Stimulated activated CD4-positive, alpha-beta T cell treated with anti-CD3 and anti-CD28 coated beads, TNF-alpha, amount 100 ng/mL, for 1 hour (primary cell): ENCODE results near the gene EEFSEC.

Experiments
- DNase-seq, 3 donors: peaks; one replicate each; pipeline ENCODE4 v3.0.0-alpha.2; 2020; ENCODE audit warnings: low read depth in 3 of 3, low spot score in 1 of 3

EEFSEC gene

DNA sequence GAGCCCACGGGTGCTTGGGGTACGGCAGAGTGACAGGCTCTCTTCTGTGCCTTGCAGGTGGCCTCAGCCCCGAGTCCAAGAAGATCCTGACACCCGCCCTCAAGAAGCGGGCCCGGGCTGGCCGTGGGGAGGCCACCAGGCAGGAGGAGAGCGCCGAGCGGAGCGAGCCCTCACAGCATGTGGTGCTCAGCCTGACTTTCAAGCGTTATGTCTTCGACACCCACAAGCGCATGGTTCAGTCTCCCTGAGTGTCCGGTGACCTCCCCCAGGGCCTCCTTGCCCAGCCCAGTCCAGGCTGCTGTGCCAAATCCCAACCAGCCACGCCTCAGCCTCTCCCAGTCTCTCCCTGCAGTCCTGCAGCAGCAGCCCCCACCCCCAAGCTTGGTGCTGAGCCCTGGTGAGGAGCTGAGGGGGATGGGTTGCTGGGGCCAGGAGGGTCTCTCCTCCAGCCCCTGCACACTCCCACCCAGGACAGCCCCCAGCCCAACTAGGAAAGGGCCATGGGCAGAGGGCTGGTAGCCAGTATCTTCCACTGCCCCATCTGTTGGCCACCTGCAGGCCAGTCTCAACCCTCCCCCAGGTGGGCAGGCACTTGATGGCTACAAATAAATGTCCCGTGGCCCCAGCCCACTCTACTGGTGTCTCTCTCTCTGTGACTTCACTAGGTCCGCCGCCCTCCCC is 254.9 kb downstream of the EEFSEC start:
- no peak for DNase-seq

DNA sequence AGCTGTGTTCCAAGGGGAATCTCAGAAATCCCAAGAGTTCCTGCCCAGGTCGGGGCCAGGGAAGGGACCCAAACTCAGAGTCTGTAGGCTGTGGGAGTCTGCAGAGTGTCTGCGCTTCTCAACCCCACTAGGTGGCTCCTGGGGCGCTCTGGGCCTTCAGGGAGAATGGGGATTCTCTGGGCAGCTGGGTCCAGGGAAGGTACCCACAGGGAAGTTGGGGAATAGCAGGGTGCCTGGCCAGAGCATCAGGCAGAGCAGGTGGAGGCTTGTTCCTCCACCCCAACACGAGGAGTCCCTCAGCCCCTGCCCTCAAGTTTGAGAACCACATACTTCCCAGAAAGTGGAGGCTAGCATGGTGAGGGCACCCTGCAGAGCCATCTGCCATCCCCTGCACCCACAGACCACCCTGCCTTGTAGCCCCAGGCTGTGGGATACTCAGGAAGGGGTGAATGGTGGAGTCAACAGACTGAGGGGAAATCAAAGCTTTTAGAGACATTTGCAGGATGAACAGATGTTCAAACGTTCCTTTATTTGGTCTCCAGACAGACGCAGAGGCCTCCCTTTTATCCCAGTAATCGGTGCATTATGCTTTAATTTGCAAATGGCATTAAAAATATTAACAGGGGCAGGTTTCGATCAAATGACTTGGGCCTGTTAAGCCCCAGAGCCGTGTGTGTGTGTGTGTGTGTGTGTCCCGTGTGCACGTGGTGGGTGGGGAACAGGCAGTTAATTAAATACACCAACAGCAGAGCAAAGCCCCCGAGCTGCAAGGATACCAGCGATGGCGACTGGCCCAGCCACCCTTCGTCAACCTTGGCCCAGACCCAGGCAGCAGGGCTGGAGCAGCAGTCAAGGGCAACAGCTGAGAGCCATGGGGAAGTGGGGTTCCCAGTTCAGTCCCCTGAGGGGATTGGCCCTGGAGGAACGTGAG is 255.7 kb downstream of the EEFSEC start:
- DNase-seq, result no peak

DNA sequence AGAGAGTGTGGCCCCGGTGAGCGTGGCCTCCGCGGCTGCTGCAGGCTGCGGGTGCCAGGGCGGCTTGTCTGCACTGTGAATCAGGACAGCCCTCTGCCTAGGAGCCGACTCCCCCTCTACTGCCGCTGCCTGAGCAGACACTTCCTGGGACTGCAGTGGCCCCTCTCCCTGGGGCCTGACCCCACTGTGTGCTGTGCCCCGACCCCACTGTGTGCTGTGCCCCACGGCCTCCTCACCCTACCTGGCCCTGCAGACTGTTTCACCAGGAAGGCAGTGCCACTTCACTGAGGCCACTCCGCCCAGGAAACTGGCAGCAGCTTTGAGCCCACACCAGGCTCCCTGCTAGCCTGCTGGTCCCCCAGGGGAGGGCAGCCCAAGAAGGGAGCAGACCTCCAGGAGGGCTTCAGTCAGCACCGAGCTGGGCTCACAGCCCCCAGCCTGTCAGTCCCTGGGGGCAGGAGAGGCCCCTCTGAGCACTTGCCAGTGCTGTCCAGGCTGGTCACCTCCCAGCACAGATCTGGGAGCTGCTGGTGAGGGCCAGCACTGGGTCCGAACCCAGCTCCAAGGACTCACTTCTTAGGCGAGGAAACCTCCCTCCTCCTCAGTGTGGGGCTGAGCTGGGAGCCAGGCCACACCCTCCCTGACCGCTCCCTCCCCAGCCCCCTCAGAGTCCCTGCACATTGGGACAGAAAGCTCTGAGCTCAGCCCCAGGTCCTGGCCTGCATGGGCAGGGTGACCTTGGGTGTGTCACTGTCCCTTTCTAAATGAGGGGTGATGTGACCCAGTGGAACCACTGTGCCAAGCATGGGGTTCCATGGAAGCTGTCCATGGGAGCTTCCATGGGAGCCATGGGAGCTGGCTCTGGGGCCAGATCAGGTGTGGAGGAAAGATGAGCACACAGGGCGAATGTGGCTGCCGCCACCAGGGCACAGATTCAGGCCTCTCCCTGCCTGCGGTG is 256.6 kb downstream of the EEFSEC start:
- no peak for DNase-seq

DNA sequence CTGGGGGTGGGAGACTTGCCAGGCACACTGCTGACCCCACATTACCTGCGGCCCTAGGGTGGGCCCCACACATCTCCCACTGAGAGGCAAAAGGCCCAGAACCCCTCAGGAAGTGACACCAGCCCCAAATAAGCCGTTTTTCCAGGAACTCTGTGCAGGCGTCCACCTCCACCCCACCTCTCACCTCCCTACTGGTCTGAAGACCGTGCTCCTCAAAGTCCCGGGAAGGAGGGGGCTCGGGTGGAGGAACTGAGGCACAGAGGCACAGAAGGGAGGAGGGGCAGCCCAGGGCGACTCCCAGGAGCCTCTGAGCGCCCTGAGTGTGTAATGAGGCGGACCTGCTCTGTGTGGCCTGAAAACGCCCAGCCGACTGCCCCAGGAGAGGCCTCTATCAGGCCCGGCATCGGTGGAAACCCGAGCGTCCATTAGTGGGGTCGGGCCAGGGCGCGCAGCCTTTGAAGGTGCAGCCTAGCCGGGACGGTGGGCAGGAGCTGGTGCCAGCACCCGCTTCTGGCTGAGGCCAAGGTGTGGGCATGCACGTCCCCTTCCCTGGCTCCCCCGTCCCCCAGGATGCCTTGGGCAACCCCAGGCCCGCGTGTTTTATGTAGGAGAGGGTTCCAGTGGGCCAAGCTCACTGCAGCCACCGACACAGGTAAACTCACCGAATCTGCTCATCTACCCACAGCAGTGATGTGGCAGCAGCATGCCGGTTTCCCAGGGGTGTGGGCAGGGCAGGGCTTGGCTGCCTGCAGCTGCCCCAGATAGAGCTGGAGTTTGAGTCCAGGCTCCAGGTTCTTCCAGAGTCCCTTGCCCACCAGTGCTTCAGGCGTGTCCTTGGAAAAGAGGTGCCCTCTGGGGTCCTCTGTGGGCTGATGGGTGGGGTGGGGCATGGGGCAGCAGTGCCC is 257.6 kb downstream of the EEFSEC start:
- DNase-seq, result no peak

DNA sequence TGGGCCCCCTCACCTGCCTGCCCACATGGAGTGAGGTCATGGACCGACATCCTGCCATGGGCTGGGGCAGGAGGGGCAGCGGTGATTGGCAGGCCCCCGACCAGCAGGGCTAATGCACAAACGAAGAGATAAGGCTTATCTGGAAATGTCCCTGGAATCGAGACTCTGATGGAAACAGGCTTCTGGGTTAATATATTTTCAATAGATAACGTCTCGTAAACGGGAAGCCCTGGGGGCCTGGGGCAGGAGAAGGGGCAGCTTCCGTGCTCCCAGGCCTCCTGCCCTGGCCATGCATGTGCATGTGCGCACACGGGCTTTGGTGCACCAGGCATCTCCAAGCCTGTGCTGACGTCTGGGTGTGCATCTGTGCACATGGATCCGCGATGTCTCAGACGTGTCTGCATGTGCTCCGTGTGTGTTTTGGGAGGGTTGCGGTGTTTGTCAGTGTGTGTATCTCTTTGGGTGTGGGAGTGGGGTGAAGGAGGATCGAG is 258.3 kb downstream of the EEFSEC start:
- DNase-seq, result no peak

DNA sequence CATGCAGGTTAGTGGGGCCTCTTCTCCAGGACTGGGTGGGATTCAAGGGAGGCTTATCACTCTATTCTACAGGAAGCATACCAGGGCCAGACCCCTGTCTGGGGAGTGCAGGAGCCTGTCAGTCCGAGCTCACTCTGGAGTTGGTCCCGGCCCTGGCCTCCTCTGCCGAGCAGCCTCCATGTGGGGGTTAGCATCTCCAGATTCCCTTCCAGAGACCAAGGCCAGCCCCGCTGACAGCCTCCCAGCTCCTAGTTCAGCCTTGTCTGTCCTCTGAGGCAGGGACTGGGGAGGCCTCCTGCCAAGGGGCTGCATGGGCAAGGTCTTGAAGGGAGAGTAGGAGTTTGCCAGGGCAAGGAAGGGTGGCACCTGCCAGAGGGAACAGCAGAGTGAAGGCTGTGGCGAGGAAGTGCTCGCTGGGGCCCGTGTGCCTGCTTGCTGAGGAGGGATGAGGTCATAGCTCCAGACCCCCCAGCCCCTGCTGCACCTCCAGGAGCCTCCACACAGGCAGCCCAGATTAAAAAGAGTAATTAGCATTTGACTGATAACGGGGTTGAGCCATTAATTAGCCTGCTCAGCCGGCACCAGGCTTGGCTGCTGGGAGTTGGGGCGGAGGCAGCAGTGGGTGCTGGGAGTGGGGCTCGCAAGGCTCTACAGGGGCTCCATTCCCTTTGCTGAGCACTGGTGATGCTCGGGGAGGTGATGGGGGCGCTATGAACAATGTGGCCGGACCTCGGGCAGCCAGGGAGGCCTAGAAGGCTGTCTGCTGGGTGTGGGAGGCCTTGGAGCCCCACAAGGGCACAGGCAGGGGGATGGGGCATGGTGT is 259.1 kb downstream of the EEFSEC start:
- no peak for DNase-seq

DNA sequence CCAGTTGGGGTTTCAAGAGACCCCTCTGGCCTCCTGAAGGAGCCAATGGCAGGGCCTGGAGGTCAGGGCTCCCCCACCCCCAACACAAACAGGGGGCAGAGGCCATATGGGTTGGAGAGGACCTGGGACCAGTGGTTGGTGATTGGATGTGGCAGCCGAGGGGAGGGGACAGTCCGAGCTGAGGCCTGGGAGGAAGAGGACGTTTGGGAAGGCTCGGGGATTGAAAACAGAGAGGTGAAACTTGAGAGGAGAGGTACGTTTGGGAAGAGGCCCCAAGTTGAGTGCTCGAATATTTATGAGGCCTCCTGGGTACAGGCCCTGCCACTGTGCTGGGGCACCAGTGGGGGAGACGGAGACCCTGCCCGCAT is 259.7 kb downstream of the EEFSEC start:
- DNase-seq, result no peak

DNA sequence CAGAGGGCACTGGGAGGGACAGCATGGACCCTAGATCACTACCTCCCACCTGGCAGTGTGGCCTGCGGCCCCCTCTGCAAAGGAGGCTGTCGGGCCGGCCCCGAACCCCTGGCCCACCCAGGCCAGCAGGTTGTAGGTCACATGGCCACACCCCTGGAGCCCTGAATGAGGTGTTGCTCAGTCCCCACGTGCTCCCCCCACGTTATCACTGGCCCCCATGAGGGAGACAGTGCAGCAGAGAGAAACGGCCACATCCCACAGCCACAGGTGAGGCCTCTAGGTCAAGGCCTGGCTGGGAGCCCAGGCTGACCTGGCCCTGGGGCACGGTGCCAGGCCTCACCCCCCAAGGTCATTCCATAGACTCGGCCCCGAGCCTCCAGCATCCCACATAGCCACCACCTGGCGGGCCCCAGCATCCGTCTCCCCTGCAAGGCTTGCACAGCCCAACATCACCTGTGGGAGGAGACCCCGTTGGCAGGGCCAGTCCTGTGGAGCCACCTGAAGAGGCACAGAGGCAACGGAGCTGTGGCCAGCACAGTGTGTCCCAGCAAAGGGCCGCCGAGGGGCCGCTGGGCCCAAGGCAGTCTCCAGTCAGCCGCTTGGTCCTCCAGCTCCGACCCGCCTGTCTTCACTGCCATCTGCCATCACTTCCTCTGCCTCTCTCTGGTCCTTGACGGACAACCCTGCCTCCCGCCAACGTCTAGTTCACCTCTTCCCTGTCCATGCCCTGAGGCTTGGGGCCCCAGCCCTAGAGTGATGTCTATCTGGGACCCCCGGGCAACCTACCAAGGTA is 260.3 kb downstream of the EEFSEC start:
- no peak for DNase-seq

DNA sequence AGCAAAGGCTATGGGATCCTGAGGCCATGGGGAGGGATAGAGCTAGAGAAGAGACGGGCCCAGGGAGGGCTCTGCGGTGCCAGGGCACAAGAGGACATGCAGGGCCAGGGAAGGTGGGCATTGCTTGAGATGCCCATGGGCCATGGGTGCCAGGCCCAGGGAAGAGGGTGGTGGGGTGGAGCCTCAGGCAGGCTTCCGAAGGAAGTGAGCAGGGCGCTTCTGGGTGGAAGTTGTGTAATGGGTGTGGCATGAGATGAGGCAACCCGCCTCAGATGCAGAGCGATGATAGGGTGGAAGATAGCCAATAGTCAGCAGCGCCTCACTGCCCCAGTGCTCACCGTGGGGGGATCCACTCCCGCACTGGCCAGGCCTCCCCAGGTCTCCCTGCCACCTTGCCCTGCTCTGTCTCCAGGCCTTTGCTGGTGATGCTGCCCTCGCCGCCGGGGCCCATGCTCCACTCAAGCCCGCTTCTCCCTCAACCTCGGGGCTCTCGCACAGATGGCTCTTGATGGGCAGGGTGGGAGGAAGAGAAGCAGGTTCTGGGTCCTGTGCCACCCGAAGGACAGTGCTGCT is 262.0 kb downstream of the EEFSEC start:
- DNase-seq, result no peak

DNA sequence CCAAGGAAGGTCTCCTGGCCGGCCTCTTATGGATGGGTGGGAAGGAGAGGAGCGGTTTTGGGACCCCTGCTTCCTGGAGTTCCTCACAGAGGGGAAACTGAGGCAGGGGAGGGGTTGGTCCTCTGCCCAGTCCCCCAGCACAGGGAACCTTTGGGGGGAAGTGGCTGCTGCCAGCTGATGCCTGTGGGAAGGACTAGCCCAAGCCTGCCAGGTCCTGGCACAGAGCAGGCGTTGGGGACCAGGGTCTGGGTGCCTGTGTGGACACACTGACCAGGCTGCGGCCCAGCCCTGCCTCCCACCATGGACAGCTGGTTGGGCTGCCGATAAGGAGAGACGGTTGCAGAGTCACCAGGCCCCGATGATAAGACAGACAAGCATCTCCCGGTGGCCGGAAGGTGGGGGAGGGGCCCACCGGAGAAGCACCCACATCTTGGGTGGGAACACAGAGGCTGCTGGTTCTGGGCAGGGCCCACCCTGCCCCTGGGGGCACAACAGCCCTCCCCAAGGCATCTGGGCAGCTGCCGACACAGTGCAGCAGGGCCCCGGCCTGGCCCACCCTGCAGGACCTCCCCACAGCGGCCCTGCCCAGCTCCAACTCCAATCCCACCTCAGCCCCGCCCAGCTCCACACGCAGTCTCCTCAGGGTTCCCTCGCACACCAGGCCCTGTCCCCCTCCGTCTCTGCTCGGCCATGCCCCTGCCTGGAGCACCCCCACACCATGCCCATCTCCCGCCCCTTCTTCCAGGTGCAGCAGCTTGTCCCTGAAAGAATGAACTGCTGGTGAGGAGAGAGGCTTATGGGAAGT is 262.7 kb downstream of the EEFSEC start:
- DNase-seq, result no peak

DNA sequence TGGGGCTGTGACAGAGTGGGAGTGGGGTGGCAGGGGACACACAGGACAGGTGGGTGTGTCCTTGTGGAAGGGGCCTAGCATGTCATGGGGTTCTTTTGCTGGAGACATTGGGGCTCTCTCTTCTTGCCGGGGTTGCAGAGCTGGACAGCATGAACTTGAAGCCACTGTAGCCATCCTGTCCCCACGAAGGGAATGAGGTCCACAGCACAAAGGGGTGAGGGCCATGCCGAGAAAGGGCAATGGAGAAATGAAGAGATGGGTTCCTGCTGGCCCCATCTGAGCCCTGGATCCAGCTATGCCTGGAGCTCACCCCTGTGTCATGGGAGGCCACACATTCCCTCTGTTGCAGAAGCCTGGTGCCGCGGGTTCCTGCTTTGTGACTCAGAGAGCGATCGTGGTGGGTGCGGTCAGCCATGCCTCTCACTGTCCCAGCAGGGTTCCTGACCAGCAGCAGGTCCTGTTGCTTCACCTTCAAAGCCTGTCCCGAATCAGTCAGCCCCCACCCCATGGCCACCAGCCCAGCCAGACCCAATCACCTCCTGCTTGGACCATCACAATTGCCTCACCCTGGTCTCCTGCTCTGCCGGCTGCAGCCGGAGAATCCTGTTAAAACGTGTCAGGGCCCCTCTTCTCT is 263.4 kb downstream of the EEFSEC start:
- no peak for DNase-seq

DNA sequence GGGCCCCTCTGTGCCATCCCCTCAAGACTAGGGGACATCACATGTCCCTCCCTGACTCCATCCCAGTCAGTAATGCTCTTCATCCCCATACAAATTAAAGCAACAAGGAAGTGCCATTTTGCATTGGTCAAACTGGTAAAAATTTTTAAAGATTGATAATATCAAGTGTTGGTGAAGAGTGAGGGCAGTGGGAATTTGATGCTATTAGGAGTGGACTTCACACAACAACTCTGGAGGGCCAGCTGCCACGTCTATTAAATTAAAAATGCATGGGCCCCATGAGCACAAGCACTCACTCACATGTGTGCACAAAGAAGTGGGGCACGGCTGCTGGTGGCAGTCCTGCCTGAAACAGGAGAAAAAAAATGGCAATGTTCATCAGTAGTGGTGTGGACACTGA is 265.6 kb downstream of the EEFSEC start:
- no peak for DNase-seq

DNA sequence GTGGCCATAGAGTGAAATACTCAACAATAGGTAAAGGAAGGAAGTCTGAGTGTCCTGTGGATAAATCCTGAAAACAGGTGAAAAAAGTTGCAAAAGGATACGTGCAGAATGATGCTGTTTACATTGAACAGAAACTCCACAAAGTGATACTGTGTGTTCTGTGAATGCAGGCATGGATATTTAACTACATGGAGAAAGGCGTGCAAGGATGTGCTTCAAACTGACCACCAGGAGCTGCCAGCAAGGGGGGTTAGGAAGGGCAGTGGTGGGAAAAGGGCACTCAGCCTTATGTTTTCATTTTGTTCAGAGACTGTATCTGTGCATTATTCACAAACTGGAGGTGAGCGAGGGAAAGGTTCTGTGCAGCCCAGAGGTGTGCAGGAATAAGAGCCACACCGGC is 266.0 kb downstream of the EEFSEC start:
- DNase-seq, result no peak

DNA sequence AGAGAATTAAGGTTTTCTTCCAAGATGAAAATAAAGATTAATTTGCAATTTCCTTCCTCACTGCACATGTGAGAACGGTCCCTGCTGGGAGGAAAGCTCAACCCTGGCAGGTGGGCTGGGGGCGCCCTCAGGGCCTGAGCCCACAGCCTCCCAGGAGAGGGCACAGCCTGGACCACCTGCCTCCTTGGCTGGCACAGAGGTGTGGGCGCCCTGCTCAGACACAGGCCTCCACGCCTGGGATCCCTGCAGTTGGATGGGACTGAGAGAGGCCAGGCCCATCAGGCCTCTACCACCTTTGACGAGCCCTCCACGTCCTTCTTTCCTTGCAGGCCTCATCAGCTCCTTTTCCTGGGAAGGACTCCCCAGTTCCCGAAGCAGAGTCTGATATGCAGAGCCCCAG is 267.0 kb downstream of the EEFSEC start:
- DNase-seq, result no peak

DNA sequence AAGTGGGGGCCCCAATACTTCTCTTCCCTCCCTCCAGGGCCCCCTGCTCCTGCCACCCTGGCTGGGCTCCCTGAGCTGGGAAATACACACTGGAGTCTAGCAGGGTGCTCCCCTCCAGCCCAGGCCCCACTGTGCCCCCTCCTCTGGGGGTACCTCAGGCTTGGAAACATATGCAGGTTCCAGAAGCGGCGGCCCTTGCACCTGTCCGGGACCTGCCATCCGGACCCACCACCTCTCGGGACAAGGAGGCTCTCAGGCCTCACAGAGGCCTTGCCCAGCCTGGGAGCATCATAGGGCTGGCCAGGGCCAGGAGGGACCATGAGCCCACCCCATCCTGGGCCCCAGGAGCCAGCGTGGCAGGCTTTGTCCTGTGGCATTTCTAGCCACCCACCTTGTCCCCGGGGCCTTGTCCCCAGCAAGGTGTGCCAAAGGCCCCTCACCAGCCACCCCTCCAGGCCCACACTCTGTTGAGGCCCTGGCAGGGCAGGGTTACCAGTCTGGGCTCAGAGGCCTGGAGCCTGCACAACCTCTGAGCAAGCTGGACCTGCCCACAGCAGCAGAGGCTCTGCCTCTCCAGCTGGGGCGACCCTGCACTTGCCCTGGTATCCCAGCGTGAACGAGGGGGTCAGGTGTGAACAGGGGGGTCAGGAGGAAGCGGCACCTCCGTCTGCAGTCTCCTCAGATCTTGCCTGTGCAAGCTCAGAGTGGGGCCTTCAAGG is 267.6 kb downstream of the EEFSEC start:
- DNase-seq, result no peak

DNA sequence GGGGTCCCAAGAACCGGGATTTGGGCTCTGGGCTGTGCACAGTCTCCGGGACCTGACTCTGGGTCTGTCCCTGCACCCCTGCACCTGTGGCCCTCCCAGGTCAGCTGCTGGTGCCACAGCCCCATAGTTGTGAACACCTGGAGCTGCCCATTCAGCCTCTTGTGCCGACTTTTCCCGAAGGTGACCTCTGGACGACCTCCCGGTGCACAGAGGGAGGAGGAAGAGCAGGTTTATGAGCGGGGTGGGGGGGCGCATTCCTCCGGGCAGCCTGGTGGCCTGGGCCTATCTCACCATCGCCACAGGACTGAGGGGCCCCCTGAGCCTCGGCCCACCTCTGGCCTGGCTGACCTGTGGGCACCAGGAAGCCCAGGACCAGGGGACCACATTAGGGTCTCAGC is 268.2 kb downstream of the EEFSEC start:
- DNase-seq, result no peak
